ENCODE measurements around the gene HARS1.
A peak's percentile ranks its signal among the peaks of the same experiment; 100 is the strongest.
"Not testable (repeated sequence)": the region's sequence is repeated elsewhere in the genome, so short reads cannot be mapped to it uniquely, and the experiment has no call there.

The HARS1 gene

DNA sequence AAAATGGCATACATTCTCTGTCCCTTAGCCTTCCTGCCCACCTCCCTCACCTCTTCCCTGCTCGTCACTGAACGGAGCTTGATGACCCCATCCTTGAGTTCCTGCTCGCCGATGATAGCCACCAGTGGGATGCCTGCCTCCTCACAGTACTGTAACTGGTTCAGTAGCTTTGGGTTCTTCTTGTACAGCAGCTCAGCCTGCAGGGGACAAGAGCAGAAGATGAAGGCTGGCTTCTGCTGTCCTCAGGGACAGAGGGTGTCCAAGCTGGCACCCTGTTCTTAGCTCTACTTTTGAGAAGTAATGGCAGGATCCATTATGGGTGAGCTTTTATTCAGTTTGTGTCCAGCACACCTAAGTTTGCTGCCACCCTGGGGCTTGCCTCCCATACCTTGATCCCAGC is 16.5 kb downstream of the HARS1 start:
- H3K79me2 ChIP-seq (ENCODE audit: control insufficient read depth, insufficient read depth, low read length, unreplicated experiment) = no peaks in the 10 kb centered on the region
- H3K36me3 ChIP-seq (ENCODE audit: insufficient read depth, low read length) = peaks cover 20% of the 10 kb centered on the region; the same call in 1 of the 2 replicates
- H3K4me1 ChIP-seq (ENCODE audit: control insufficient read depth, insufficient read depth, low read length, unreplicated experiment) = no peaks in the 10 kb centered on the region
- H3K4me3 ChIP-seq (ENCODE audit: low read depth, low read length) = no peak overlapping the region
- no peak overlapping the region for H3K27ac ChIP-seq (ENCODE audit: low read depth, low read length)
- H3K27me3 ChIP-seq (ENCODE audit: insufficient read depth, low read length) = no peaks in the 10 kb centered on the region
- H2AFZ ChIP-seq (ENCODE audit: low read length, unreplicated experiment) = no peak overlapping the region

DNA sequence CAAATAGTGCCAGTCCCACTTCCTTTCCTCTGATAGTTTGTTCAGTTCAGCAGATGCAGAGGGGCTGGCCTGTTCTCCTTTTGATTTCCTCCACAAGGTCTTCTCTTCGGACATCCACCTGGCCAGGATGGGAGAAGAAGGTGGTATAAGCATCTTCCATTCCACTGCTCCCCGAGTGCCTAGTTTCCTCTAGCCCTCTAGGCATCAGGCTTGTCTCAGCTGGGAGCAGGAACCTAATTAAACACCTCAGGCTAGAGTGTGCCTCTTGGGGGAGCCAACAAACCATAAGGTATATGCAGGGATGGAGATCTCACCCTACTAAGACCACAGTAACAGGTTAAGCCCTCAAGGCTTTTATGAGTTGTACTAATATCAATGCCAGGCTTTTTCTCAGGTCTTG is 17.0 kb downstream of the HARS1 start:
- peaks cover 19% of the 10 kb centered on the region; the same call in 1 of the 2 replicates for H3K36me3 ChIP-seq (ENCODE audit: insufficient read depth, low read length)
- H2AFZ ChIP-seq (ENCODE audit: low read length, unreplicated experiment) = no peak overlapping the region
- H3K4me3 ChIP-seq (ENCODE audit: low read depth, low read length) = no peak overlapping the region
- no peaks in the 10 kb centered on the region for H3K79me2 ChIP-seq (ENCODE audit: control insufficient read depth, insufficient read depth, low read length, unreplicated experiment)
- H3K27me3 ChIP-seq (ENCODE audit: insufficient read depth, low read length) = no peaks in the 10 kb centered on the region
- no peak overlapping the region for H3K27ac ChIP-seq (ENCODE audit: low read depth, low read length)
- no peaks in the 10 kb centered on the region for H3K4me1 ChIP-seq (ENCODE audit: control insufficient read depth, insufficient read depth, low read length, unreplicated experiment)

DNA sequence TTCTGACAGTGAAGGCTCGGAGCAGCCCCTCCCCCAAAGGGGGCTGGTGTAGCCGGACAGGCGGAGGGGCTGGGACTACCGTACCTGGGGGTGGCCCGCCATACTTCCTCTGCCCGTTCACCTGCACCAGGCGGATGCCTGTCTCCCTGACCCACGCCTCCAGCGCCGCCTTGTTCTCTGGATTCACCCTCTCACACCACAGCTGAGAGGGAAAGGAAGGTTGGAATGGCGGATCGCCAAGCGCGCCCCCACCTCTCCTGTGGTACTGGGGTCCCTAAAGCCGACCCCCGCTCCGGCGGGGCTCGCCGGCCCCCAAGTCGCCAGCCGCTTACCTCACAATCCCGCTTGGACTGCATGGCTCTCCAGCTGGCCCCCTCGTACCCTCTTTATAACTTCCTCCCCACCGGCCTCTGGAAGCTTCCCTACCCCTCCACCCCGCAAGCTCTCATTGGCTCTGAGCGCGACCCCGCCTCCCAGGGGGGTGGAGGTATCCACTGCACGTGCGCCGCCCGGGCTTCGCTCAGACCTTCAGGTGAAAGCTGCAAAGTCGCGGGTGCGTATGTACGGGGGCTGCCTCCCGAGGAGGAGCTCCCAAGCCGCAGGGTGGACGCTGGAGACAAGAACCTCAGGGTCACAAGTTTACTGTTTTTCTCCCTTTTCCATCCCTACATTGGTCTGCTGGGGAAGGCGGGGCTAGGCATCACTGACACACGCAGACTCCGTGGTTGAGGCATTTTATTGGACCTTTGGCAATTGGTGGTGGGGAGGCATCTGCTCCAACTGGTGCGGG is 17.8 kb downstream of the HARS1 start, which contains the start of gene DND1:
Gene DND1 (minus strand): TSS at position 390 of the 790 bp plus-strand sequence. CDS start 34 bp downstream, at position 356.
- no peak within 1 kb of the TSS for H3K27ac ChIP-seq (ENCODE audit: low read depth, low read length)
- no peak within 1 kb of the TSS for H2AFZ ChIP-seq (ENCODE audit: low read length, unreplicated experiment)
- H3K4me1 ChIP-seq (ENCODE audit: control insufficient read depth, insufficient read depth, low read length, unreplicated experiment) = no peaks in the 10 kb centered on the region
- peaks cover under 1% of the 10 kb centered on the region for H3K79me2 ChIP-seq (ENCODE audit: control insufficient read depth, insufficient read depth, low read length, unreplicated experiment)
- H3K36me3 ChIP-seq (ENCODE audit: insufficient read depth, low read length) = peaks cover 18% of the 10 kb centered on the region; the same call in 1 of the 2 replicates
- H3K27me3 ChIP-seq (ENCODE audit: insufficient read depth, low read length) = no peaks in the 10 kb centered on the region
- no peak within 1 kb of the TSS for H3K4me3 ChIP-seq (ENCODE audit: low read depth, low read length)

DNA sequence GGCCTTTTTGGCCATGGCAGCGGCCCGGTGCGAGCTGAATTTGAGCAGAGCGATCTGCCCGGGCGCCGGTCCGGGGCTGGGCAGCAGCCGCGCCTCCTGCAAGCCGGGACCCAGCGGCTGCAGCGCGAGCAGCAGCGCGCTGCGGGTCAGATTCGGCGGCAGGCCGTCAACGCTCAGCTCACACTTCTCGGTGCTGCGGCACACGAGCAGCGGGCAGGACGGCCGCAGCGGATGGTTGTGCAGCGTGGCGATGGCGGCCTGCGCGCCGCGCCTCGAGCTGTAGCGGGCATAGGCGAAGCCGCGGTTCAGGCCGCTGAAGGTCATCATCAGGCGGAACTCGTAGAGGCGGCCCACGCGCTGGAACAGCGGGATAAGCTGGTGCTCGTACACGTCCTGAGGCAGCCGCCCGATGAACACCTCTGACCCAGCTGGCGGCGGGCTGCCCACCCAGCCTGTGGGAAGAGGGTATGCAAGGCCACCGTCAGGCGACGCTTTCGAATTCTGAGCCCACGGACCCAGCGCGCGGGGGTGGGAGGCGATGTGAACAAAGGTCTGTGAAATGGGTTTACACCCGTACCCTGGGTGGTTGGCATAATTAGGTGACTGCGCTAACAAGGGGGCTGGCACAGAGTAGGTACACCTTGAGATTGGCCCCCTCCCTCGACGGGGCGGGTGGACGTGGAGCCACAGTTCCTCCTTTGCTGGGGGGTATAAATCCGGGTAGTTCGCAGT is 18.5 kb downstream of the HARS1 start:
- Histone ChIP-seq H3K4me3 (ENCODE audit: low read depth, low read length) (no peak overlapping the region), H3K27ac (ENCODE audit: low read depth, low read length) (no peak overlapping the region), H3K79me2 (ENCODE audit: control insufficient read depth, insufficient read depth, low read length, unreplicated experiment) (peaks cover 8% of the 10 kb centered on the region), H3K4me1 (ENCODE audit: control insufficient read depth, insufficient read depth, low read length, unreplicated experiment) (no peaks in the 10 kb centered on the region), H2AFZ (ENCODE audit: low read length, unreplicated experiment) (no peak overlapping the region), H3K36me3 (ENCODE audit: insufficient read depth, low read length) (peaks cover 22% of the 10 kb centered on the region; the same call in 1 of the 2 replicates), H3K27me3 (ENCODE audit: insufficient read depth, low read length) (no peaks in the 10 kb centered on the region)

DNA sequence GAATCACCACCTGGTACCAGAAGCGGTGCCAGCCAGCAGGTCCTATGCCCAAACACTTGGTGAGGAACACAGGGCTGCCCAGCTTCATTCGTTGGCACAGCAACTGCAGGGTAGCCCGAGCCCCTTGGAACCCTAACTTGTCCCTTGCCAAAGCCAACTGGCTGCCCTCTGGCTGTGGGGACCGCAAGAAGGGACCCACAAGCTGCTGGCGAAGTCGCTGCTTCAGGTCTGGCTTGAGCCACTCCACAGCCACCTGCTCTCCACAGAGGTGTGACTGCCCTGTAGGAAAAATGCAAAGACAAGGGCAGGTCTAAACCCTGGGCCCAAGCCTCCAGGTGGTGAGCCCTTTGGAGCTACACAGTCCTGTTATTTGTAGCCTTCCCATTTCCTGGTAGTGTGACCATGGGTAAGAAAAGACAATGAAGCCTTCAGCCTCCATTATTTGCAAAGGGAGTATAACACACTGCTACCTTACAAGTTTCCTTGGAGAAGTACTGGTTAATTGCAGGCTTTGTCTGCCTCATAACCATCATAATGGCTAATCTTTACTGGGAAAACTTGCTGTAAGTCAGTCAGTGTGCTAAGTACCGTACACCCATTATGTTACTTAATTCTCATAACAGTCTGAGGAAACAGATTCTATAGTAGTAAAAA is 19.6 kb downstream of the HARS1 start:
- H3K79me2 ChIP-seq (ENCODE audit: control insufficient read depth, insufficient read depth, low read length, unreplicated experiment) = peaks cover 18% of the 10 kb centered on the region
- H2AFZ ChIP-seq (ENCODE audit: low read length, unreplicated experiment) = no peak overlapping the region
- H3K4me3 ChIP-seq (ENCODE audit: low read depth, low read length) = no peak overlapping the region
- H3K27me3 ChIP-seq (ENCODE audit: insufficient read depth, low read length) = no peaks in the 10 kb centered on the region
- no peak overlapping the region for H3K27ac ChIP-seq (ENCODE audit: low read depth, low read length)
- peaks cover 22% of the 10 kb centered on the region; the same call in 1 of the 2 replicates for H3K36me3 ChIP-seq (ENCODE audit: insufficient read depth, low read length)
- H3K4me1 ChIP-seq (ENCODE audit: control insufficient read depth, insufficient read depth, low read length, unreplicated experiment) = peaks cover 2% of the 10 kb centered on the region

DNA sequence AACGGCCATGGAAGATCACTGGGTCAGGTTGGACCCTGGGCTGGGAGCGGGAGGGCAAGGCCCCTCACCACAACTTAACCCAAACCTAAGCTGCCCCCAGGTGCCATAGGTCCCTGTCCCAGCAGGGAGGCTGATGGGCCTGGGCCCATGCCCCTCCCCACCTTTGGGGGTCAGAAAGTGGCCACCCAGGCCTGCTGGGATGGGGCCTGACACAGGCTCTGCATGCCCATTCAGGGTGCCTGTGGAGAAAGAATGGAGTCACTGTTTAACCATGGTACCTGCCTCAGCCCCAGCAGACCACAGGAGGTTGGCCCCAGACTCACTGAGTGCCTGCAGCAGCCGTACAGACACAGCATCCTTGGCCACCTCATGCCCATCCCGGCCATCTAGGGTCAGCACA is 20.1 kb downstream of the HARS1 start:
- Histone ChIP-seq H3K79me2 (ENCODE audit: control insufficient read depth, insufficient read depth, low read length, unreplicated experiment) (peaks cover 24% of the 10 kb centered on the region), H3K36me3 (ENCODE audit: insufficient read depth, low read length) (peaks cover 22% of the 10 kb centered on the region; the same call in 1 of the 2 replicates)
- not testable (repeated sequence) for H3K4me3 ChIP-seq (ENCODE audit: low read depth, low read length); H3K27me3 ChIP-seq (ENCODE audit: insufficient read depth, low read length); H3K27ac ChIP-seq (ENCODE audit: low read depth, low read length); H3K4me1 ChIP-seq (ENCODE audit: control insufficient read depth, insufficient read depth, low read length, unreplicated experiment); H2AFZ ChIP-seq (ENCODE audit: low read length, unreplicated experiment)

DNA sequence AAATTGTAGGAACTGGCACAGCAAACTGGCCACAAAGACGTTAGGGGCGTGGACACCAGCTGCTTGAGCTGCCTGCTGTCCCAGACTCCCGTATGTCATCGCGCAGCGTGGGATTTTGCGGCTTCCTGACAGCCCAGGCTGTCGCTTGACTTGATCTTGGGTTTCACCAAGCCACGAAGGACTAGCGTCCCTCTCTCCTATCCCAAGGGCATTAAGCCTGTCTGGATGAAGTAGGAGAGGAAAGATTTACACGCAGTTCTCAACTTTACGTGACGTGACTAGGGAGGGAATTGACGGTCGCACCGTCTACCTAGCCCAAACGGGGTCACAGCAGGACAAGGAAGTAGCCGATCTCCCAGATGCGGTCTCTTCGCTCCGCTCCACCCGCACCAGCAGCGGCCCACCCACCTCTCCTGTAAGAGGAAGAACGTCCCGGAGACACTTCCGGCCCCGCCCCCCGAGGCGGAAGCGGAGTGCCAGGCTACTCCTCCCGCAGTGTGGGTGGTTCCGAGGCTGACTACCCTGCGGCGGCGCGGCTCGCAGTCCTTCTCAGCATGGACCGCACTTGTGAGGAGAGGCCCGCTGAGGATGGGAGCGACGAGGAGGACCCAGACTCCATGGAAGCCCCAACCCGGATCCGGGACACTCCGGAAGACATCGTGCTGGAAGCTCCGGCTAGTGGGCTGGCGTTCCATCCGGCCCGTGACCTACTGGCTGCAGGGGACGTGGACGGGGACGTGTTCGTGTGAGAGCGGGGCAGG is 26.6 kb downstream of the HARS1 start, which contains the start of gene WDR55:
Gene WDR55 (plus strand): TSS at position 546 of the 761 bp plus-strand sequence. CDS start 9 bp downstream, at position 555.
- Histone ChIP-seq H3K79me2 (ENCODE audit: control insufficient read depth, insufficient read depth, low read length, unreplicated experiment) (peaks cover 37% of the 10 kb centered on the region), H2AFZ (ENCODE audit: low read length, unreplicated experiment) (peak within 1 kb of the TSS; percentile 96), H3K27me3 (ENCODE audit: insufficient read depth, low read length) (no peaks in the 10 kb centered on the region), H3K36me3 (ENCODE audit: insufficient read depth, low read length) (peaks cover 30% of the 10 kb centered on the region), H3K4me3 (ENCODE audit: low read depth, low read length) (peak within 1 kb of the TSS; percentile 92), H3K27ac (ENCODE audit: low read depth, low read length) (peak within 1 kb of the TSS; percentile 85), H3K4me1 (ENCODE audit: control insufficient read depth, insufficient read depth, low read length, unreplicated experiment) (peaks cover 14% of the 10 kb centered on the region)

DNA sequence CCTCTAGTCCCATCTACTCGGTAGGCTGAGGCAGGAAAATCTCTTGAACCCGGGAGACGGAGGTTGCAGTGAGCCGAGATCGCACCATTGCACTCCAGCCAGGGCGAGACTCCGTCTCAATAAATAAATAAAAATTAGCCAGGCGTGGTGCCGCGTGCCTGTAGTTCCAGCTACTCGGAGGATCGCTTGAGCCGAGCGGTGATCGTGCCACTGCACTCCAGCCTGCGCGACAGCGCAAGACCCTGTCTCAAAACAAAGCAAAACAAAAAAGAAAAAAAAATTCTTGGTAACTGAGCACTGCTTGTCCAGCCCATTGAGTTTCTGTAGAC is 27.2 kb downstream of the HARS1 start:
- Histone ChIP-seq H3K4me3 (ENCODE audit: low read depth, low read length) (peak overlapping the region; percentile 92), H3K27ac (ENCODE audit: low read depth, low read length) (peak overlapping the region; percentile 85), H3K36me3 (ENCODE audit: insufficient read depth, low read length) (peaks cover 35% of the 10 kb centered on the region), H2AFZ (ENCODE audit: low read length, unreplicated experiment) (peak overlapping the region; percentile 96), H3K27me3 (ENCODE audit: insufficient read depth, low read length) (no peaks in the 10 kb centered on the region), H3K4me1 (ENCODE audit: control insufficient read depth, insufficient read depth, low read length, unreplicated experiment) (peaks cover 14% of the 10 kb centered on the region), H3K79me2 (ENCODE audit: control insufficient read depth, insufficient read depth, low read length, unreplicated experiment) (peaks cover 37% of the 10 kb centered on the region)

DNA sequence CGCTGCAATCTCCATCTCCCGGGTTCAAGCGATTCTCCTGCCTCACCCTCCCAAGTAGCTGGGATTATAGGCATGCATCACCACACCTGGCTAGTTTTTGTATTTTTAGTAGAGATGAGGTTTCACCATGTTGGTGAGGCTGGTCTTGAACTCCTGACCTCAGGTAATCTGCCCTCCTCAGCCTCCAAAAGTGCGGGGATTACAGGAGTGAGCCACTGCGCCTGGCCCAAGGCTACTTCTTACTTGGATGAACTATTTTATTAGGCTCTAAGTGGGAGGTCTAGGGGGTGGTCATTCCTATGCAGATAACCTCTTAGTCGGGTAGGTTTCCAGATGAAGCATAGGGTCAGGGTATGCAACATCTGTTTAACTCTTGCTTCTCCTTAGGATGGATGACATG is 30.8 kb downstream of the HARS1 start:
- H3K79me2 ChIP-seq (ENCODE audit: control insufficient read depth, insufficient read depth, low read length, unreplicated experiment); H2AFZ ChIP-seq (ENCODE audit: low read length, unreplicated experiment); H3K4me3 ChIP-seq (ENCODE audit: low read depth, low read length): not testable (repeated sequence)

DNA sequence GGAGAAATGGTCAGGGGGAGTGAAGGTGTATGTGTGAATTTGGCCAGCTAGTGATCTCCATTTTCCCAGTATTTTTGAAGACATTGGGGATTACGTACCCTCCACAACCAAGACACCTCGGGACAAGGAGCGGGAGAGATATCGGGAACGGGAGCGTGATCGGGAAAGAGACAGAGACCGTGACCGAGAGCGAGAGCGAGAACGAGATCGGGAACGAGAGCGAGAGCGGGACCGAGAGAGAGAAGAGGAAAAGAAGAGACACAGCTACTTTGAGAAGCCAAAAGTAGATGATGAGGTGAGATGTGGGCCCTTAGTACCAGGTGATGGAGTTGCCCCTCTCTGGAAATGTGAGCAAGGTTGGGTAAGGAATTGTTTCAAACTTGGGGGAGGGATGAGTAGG is 32.3 kb downstream of the HARS1 start:
- H3K27ac ChIP-seq (ENCODE audit: low read depth, low read length) = no peak overlapping the region
- peaks cover 48% of the 10 kb centered on the region for H3K36me3 ChIP-seq (ENCODE audit: insufficient read depth, low read length)
- no peak overlapping the region for H3K4me3 ChIP-seq (ENCODE audit: low read depth, low read length)
- peaks cover 1% of the 10 kb centered on the region for H3K4me1 ChIP-seq (ENCODE audit: control insufficient read depth, insufficient read depth, low read length, unreplicated experiment)
- no peaks in the 10 kb centered on the region for H3K79me2 ChIP-seq (ENCODE audit: control insufficient read depth, insufficient read depth, low read length, unreplicated experiment)
- no peaks in the 10 kb centered on the region for H3K27me3 ChIP-seq (ENCODE audit: insufficient read depth, low read length)
- H2AFZ ChIP-seq (ENCODE audit: low read length, unreplicated experiment) = no peak overlapping the region

More for the DNA sequence above, 30.8 kb downstream of the HARS1 start:
- H3K27ac ChIP-seq (ENCODE audit: low read depth, low read length); H3K27me3 ChIP-seq (ENCODE audit: insufficient read depth, low read length); H3K4me1 ChIP-seq (ENCODE audit: control insufficient read depth, insufficient read depth, low read length, unreplicated experiment): not testable (repeated sequence)
- peaks cover 37% of the 10 kb centered on the region for H3K36me3 ChIP-seq (ENCODE audit: insufficient read depth, low read length)
